Measurements from ENCODE around the gene UBC.

- peak in 1 of 2 donors; percentile 55 for TF ChIP-seq EP300 (IDR thresholded peaks at IDR 0.05)
- no peak for TF ChIP-seq CTCF (IDR thresholded peaks at IDR 0.05)
- TF ChIP-seq POLR2A (IDR thresholded peaks at IDR 0.05) = no peak
Observed at GRCh38 chr12:124909831-124910560, 4.5 kb downstream of the UBC start.

All from tibial nerve (tissue), 4 donors.